ENCODE measurements around the gene MEAF6. TPM values are rescaled to one million over a fixed set of nuclear protein-coding genes. Genes with fewer than 3 reads are reported as not detected.
"Not testable (repeated sequence)": the region's sequence is repeated elsewhere in the genome, so short reads cannot be mapped to it uniquely, and the experiment has no call there.

Gene MEAF6
- total RNA-seq, result 60.7 TPM

- DNase-seq (ENCODE audit: low spot score), result peak; percentile 78
These were observed at the start of gene MEAF6 for GRCh38 chr1:37514350-37515184. Gene MEAF6 (minus strand): TSS chr1:37514766. CDS start chr1:37514746, 20 bp downstream.

GRCh38 chr1:37562984-37563383 lies 48.4 kb upstream of the MEAF6 start:
- DNase-seq (ENCODE audit: low spot score), result no peak

- DNase-seq (ENCODE audit: low spot score), result no peak
These were observed 46.9 kb upstream of the MEAF6 start for GRCh38 chr1:37561133-37562132.

GRCh38 chr1:37560401-37561132 lies 46.0 kb upstream of the MEAF6 start:
- DNase-seq (ENCODE audit: low spot score), result no peak

- DNase-seq (ENCODE audit: low spot score), result not testable (repeated sequence)
These were observed 45.4 kb upstream of the MEAF6 start for GRCh38 chr1:37559957-37560379.

GRCh38 chr1:37559080-37559479 lies 44.5 kb upstream of the MEAF6 start:
- DNase-seq (ENCODE audit: low spot score), result no peak

GRCh38 chr1:37558411-37558810 lies 43.8 kb upstream of the MEAF6 start:
- DNase-seq (ENCODE audit: low spot score), result no peak

- no peak for DNase-seq (ENCODE audit: low spot score)
These were observed 42.8 kb upstream of the MEAF6 start for GRCh38 chr1:37557402-37557801.

GRCh38 chr1:37556712-37557196 lies 42.2 kb upstream of the MEAF6 start, which contains the start of gene DNALI1:
Gene DNALI1 (plus strand): TSS chr1:37556940. CDS start chr1:37556995, 55 bp downstream.
- peak; percentile 88 for DNase-seq (ENCODE audit: low spot score)

GRCh38 chr1:37553927-37554808 lies 39.6 kb upstream of the MEAF6 start, which contains the start of gene SNIP1:
Gene SNIP1 (minus strand): TSS chr1:37554293. CDS start chr1:37554229, 64 bp downstream.
- DNase-seq (ENCODE audit: low spot score), result peak; percentile 95

GRCh38 chr1:37553598-37553926 lies 39.0 kb upstream of the MEAF6 start:
- no peak for DNase-seq (ENCODE audit: low spot score)

- no peak for DNase-seq (ENCODE audit: low spot score)
These were observed 34.8 kb upstream of the MEAF6 start for GRCh38 chr1:37549341-37549740.

- DNase-seq (ENCODE audit: low spot score), result no peak
These were observed 30.5 kb upstream of the MEAF6 start for GRCh38 chr1:37545019-37545418.

- DNase-seq (ENCODE audit: low spot score), result no peak
These were observed 30.0 kb upstream of the MEAF6 start for GRCh38 chr1:37544530-37544929.

GRCh38 chr1:37540036-37540785 lies 25.6 kb upstream of the MEAF6 start:
- DNase-seq (ENCODE audit: low spot score), result no peak

GRCh38 chr1:37539154-37539553 lies 24.6 kb upstream of the MEAF6 start:
- DNase-seq (ENCODE audit: low spot score), result not testable (repeated sequence)

- no peak for DNase-seq (ENCODE audit: low spot score)
These were observed 22.8 kb upstream of the MEAF6 start for GRCh38 chr1:37537378-37537777.

- no peak for DNase-seq (ENCODE audit: low spot score)
These were observed 18.9 kb upstream of the MEAF6 start for GRCh38 chr1:37533317-37534093.
